Measurements from ENCODE around the gene CAND2.

The CAND2 gene

DNA sequence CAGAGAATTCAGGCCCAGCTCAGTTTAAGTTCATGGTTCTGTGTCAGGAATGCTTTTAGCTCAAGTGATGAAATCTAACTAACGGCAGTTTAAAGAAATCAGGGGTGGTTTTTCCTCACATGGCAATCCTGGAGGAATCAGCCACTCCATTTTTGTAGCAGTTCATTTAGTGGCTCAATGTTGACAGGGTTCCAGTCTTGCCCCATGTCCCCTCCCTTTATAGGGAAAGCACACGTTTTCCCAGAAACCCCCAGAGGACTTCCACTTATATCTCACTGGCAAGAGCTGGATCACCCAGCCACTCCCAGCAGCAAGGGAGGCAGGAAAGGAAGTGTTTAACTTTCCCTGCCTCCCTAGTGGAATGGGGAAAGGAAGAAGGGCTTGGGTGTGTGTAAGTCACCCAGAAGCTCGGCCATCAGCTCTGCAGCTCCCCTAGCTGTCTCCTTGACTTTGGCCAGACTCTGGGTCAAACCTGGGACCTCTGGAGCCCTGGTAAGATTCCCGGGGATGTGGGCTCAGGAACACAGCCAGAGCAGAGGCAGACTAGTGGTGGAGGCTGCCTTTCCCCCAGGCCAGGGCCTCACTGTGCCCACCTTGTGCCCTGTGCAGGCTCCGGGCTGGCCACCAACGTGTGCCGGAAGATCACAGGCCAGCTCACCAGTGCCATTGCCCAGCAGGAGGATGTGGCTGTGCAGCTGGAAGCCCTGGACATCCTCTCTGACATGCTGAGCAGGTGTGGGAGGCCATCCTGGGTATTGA lies 11.3 kb downstream of the CAND2 start:
- no peak for DNase-seq (ENCODE audit: low read depth)

DNA sequence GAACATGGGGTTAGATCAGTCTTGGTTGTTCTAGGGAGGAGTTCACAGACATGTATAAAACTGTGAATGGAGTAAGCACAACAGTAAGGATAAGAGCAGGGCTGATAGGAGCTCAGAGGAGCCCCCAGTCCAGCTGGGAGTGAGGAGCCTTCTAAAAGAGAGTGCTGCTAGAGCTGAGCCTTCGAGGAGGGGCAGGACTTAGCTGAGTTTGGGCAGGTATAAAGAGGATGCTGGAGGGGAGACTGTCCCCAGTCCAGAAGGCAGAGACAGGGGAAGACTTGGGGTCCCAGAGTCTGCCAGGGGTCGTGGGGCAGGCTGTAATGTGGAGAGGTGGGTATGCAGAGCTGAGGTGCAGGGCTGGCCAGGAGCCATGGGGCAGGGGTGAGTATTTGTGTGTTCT lies 12.1 kb downstream of the CAND2 start:
- no peak for DNase-seq (ENCODE audit: low read depth)

GRCh38 chr3:12809001-12809400 lies 12.5 kb downstream of the CAND2 start:
- no peak for DNase-seq (ENCODE audit: low read depth)

GRCh38 chr3:12809435-12809834 lies 13.0 kb downstream of the CAND2 start:
- DNase-seq (ENCODE audit: low read depth): no peak

- peak; percentile 94 for DNase-seq (ENCODE audit: low read depth)
These were observed 13.7 kb downstream of the CAND2 start for GRCh38 chr3:12810013-12810780.

GRCh38 chr3:12810961-12811360 lies 14.5 kb downstream of the CAND2 start:
- no peak for DNase-seq (ENCODE audit: low read depth)

DNA sequence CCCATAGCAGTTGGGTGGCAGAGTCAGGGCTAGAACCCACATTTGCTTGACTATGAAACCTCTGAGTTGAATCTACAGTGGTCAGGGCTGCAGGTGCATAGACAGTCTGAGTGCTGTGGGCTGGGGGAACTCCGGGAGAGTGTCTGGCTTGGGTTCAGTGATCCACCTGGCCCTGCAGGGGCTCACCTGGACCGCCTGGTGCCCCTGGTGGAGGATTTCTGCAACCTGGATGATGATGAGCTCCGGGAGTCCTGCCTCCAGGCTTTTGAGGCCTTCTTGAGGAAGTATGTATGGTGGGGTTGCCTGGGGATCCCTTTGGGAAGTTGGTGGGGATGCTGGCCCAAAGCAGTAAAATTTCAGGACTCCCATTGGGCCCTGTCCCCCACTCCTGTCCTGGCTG lies 16.3 kb downstream of the CAND2 start:
- DNase-seq (ENCODE audit: low read depth): no peak

DNA sequence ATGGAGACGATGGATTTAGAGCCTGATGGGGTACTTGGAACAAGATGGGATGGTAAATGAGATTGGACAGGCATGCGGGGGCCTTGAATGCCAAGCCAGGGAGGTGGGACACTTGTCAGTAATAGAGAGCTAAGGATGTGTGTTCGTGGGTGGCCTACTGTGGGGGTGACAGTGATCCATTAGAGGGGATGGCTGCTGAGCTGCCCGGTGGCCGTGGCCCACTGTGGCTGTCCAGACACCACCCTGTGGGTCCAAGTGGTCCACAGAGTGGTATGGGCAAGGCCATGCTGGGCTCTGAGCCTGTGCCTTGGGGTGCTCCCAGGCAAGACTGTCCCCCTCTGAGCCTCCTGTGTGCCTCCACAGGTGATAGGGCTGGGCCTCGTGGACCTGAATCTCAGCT lies 17.5 kb downstream of the CAND2 start:
- no peak for DNase-seq (ENCODE audit: low read depth)

DNA sequence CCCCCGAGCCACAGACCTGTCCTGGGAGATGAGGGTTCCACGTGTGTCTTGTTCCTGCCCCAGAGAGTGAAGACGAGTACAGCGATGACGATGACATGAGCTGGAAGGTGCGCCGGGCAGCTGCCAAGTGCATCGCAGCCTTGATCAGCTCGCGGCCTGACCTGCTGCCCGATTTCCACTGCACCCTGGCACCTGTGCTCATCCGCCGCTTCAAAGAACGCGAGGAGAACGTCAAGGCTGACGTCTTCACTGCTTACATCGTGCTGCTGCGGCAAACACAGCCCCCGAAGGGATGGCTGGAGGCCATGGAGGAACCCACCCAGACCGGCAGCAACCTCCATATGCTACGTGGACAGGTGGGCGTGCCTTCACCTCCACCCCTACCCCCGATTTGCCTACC lies 18.6 kb downstream of the CAND2 start:
- no peak for DNase-seq (ENCODE audit: low read depth)

GRCh38 chr3:12815719-12816118 lies 19.2 kb downstream of the CAND2 start:
- no peak for DNase-seq (ENCODE audit: low read depth)

GRCh38 chr3:12816521-12817342 lies 20.3 kb downstream of the CAND2 start:
- DNase-seq (ENCODE audit: low read depth): no peak

DNA sequence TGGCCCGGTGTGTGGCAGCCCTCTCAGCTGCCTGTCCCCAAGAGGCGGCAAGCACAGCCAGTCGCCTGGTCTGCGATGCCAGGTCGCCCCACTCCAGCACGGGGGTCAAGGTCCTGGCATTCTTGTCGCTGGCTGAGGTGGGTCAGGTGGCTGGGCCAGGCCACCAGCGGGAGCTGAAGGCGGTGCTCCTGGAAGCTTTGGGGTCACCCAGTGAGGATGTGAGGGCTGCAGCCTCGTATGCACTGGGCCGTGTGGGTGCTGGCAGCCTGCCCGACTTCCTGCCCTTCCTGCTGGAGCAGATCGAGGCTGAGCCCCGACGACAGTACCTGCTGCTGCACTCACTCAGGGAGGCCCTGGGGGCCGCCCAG lies 20.8 kb downstream of the CAND2 start:
- no peak for DNase-seq (ENCODE audit: low read depth)

DNA sequence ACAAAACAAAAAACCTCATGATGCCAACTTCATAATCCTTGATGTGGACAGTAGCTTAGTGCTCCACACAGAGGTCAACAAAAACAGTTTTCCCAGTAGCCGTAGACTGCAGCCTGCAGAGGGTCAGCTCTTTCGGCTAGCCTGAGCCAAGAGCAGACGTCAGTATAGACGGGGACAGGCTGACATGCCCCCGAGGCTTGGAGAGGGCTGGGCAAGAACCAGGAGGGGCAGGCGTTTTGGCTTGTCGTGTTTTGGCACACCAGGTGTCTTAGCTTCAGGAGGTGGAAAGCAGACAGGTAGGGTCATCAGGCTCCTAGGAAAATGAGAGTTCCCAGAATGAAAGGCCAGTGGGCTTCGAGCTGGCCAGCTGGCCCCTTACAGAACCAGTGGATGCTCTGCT lies 21.8 kb downstream of the CAND2 start:
- DNase-seq (ENCODE audit: low read depth): no peak

DNA sequence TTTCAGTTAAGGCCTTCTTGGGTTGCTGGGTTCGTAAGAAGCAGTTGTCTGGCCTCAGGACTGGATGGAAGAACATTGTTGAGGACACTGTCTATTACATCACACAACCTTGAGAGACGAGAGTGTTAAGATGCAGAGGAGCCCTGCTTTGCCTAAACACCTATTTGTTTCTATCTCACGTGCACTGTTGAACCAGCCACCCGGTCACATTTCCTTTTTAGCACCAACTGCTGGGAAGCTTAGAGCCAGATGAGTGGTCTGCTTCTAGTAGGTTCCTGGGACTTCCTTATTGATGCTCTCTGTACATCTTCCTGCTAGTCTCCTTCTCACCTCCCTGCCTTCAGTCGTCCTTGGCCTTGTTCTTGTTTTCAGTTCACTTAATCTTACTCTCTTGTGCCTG lies 22.3 kb downstream of the CAND2 start:
- no peak for DNase-seq (ENCODE audit: low read depth)

GRCh38 chr3:12822725-12823373 lies 26.4 kb downstream of the CAND2 start:
- DNase-seq (ENCODE audit: low read depth): no peak

- no peak for DNase-seq (ENCODE audit: low read depth)
These were observed 27.8 kb downstream of the CAND2 start for GRCh38 chr3:12824299-12824698.

- no peak for DNase-seq (ENCODE audit: low read depth)
These were observed 28.7 kb downstream of the CAND2 start for GRCh38 chr3:12825156-12825555.

DNA sequence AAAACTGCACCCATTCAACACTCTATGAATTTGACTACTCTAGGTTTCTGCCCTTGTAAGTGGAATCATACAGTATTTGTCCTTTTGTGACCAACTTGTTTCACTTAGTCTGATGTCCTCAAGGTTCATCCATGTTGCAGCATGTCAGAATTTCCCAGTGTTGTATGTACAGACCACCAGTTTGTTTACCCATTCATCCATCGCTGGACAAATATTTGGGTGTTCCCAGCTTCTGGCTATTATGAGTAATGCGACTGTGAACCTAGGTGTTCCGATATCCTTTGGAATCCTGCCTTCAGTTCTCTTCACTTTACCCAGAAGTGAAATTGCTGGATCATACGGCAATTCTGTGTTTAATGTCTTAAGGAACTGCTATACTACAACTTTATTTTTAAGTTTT lies 32.3 kb downstream of the CAND2 start:
- no peak for DNase-seq (ENCODE audit: low read depth)

DNA sequence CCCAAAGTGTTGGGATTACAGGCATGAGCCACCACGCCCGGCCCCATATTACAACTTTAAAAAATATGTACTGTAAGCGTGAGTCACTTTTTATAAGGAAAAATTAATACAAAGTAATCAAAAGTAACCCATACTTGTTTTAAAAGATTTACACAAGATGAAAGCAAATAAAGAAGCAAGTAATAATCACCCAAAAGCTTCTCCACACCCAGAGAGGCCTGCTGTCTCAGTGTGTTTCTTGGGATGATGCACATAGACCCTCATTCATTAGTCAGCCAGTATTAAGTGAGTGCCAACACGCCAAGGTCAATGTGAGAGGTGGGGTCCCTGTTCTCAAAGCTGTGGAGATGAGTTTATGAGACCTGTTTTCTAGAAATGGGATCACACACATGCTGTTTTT lies 32.9 kb downstream of the CAND2 start:
- no peak for DNase-seq (ENCODE audit: low read depth)

DNA sequence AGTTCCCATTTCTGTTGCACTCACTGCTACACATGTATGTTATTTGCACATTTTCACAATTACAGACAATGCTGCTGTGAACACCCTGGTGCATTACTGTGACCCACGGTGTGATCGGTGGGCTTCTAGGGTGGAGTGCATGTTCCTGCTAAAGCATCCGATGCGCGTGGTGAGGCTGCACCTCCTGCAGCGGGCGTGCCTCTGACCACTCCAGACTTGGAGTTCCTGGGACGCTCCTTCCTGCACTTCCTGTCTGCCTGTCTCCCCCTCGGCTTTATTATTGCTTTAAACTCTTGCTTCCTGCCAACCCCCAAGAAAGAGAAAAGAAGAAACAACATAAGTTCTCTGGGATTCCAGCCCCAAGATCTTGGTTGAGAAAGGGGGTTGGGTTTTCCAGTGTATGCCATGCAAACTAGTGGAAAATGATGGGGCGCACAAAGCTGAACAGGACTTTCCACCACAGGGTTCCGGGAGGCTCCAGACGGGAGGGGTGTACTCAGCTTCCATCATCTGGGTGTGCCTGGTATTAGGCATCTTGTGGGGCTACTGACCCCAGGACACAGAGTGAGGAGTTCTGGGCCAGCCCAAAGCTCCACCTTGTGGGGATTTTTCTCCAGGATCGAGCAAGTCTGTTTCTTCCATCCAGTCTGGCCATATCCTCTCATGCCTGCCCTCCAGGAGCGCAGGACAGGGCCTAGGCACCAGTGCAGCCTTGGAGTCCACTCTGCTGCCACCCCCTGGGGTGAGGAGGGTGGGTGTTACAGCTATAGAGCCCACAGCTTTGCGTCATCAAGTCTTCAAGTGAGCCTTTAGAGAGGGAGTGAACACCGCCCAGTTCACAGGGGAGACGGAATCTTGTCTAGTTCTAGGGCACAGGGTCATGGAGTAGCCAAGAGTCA lies 33.7 kb downstream of the CAND2 start:
- no peak for DNase-seq (ENCODE audit: low read depth)

GRCh38 chr3:12830785-12831156 lies 34.3 kb downstream of the CAND2 start:
- no peak for DNase-seq (ENCODE audit: low read depth)
